ENCODE results near the gene TAB3.
"Not testable (repeated sequence)": the region's sequence is repeated elsewhere in the genome, so short reads cannot be mapped to it uniquely, and the experiment has no call there.

TAB3 gene

DNA sequence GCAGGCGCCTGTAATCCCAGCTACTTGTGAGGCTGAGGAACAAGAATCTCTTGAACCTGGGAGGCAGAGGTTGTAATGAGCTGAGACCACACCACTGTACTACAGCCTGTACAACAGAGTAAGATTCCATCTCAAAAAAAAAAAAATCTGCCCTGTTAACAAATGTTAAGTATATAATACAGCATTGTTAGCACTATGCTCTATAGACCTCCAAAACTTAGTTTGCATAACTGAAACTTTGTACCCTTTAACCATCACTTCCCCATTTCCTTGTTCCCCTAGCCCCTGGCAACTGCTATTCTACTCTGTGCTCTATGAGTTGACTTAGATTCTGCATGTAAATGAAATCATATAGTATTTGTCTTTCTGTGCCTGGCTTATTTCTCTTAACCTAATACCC, 76.7 kb downstream of the TAB3 start:
- no peak for DNase-seq (ENCODE audit: low read depth)
- no peak overlapping the region for H3K4me3 ChIP-seq (ENCODE audit: low read depth, low read length)
- TF ChIP-seq, protein P1, sequence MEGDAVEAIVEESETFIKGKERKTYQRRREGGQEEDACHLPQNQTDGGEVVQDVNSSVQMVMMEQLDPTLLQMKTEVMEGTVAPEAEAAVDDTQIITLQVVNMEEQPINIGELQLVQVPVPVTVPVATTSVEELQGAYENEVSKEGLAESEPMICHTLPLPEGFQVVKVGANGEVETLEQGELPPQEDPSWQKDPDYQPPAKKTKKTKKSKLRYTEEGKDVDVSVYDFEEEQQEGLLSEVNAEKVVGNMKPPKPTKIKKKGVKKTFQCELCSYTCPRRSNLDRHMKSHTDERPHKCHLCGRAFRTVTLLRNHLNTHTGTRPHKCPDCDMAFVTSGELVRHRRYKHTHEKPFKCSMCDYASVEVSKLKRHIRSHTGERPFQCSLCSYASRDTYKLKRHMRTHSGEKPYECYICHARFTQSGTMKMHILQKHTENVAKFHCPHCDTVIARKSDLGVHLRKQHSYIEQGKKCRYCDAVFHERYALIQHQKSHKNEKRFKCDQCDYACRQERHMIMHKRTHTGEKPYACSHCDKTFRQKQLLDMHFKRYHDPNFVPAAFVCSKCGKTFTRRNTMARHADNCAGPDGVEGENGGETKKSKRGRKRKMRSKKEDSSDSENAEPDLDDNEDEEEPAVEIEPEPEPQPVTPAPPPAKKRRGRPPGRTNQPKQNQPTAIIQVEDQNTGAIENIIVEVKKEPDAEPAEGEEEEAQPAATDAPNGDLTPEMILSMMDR (IDR thresholded peaks at IDR 0.05; ENCODE audit: low read depth, low read length, missing control alignments) = no peak

DNA sequence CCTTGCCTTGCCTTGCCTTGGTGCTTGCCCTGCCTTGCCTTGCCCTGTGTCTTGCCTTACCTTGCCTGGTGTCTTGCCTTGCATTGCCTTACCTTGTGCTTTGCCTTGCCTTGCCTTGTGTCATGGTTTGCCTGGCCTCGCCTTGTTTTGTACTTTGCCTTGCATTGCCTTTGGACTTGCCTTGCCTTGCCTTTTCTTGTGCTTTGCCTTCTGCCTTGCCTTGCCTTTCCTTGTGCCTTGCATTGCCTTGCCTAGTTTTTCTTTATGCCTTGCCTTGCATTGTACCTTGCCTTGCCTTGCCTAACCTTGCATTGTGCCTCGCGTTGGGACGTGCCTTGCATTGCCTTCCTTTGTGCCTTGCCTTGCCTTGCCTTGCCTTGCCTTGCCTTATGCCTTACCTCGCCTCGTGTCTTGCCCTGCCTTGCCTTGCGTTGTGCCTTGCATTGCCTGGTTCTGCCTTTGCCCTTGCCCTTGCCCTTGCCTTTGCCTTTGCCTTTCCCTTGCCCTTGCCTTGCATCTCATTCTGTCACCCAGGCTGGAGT, 82.8 kb downstream of the TAB3 start:
- TF ChIP-seq, protein P1 (IDR thresholded peaks at IDR 0.05; ENCODE audit: low read depth, low read length, missing control alignments) = no peak
- H3K4me3 ChIP-seq (ENCODE audit: low read depth, low read length) = no peak overlapping the region
- DNase-seq (ENCODE audit: low read depth) = no peak

GRCh38 chrX:30804462-30804861, 84.6 kb downstream of the TAB3 start:
- no peak for DNase-seq (ENCODE audit: low read depth)
- TF ChIP-seq, protein P1 (IDR thresholded peaks at IDR 0.05; ENCODE audit: low read depth, low read length, missing control alignments) = no peak
- H3K4me3 ChIP-seq (ENCODE audit: low read depth, low read length) = no peak overlapping the region

- TF ChIP-seq, protein P1 (IDR thresholded peaks at IDR 0.05; ENCODE audit: low read depth, low read length, missing control alignments) = no peak
- no peak for DNase-seq (ENCODE audit: low read depth)
- no peak overlapping the region for H3K4me3 ChIP-seq (ENCODE audit: low read depth, low read length)
Measured at GRCh38 chrX:30800901-30801300, 88.2 kb downstream of the TAB3 start.

DNA sequence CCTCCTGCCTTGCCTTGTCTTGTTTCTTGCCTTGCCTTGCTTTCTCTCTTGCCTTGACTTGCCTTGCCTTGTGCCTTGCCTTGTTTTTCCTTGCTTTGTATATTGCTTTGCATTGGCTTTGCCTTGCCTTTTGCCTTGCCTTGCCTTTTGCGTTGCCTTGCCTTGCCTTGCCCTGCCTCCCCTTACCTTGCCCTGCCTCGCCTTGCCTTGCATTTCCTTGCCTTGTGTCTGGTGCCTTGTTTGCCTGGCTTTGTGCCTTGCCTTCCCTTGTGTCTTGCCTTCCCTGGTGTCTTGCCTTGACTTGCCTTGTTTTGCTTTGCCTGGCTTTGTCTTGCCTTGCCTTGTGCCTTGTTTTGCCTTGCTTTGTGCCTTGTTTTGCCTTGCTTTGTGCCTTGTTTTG, 89.7 kb downstream of the TAB3 start:
- no peak for DNase-seq (ENCODE audit: low read depth)
- TF ChIP-seq, protein P1 (IDR thresholded peaks at IDR 0.05; ENCODE audit: low read depth, low read length, missing control alignments) = no peak
- H3K4me3 ChIP-seq (ENCODE audit: low read depth, low read length) = no peak overlapping the region

DNA sequence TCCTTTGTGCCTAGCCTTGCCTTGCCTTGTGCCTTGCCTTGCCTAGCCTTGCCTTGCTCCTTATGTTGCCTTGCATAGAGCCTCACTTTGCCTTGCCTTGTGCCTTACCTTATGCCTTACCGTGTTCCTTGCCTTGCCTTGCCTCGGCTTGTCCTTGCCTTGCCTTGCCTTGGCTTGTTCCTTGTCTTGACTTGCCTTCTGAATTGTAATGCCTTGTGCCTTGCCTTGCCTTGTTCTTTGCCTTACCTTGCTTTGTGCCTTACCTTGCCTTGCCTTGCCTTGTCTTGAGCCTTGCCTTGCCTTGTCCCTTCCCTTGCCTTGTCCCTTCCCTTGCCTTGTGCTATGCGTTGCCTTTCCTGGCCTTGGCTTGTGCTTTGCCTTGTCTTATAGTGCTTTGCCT, 90.2 kb downstream of the TAB3 start:
- TF ChIP-seq, protein P1 (IDR thresholded peaks at IDR 0.05; ENCODE audit: low read depth, low read length, missing control alignments) = no peak
- DNase-seq (ENCODE audit: low read depth) = no peak
- H3K4me3 ChIP-seq (ENCODE audit: low read depth, low read length) = no peak overlapping the region

DNA sequence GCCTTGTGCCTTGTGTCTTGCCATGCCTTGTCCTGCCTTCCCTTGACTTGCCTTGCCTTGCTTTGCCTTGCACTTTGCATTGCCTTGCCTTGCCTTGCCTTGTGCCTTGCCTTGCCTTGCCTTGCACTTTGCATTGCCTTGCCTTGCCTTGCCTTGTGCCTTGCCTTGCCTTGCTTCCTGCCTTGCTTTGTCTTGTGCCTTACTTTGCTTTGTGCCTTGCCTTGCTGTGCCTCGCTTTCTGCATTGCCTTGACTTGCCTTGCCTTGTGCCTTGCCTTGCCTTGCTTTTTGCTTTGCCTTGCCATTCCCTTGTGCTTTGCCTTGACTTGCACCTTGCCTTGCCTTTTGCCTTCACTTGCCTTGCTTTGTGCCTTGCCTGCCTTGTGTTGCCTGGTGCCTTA, 91.8 kb downstream of the TAB3 start:
- H3K4me3 ChIP-seq (ENCODE audit: low read depth, low read length); DNase-seq (ENCODE audit: low read depth): not testable (repeated sequence)

All from GM12864 (cell line).